Measurements from ENCODE around the gene PUS3.

PUS3 gene

GRCh38 chr11:125846188-125846587 lies 56.8 kb downstream of the PUS3 start:
- no peaks in the 10 kb centered on the region for H3K27me3 ChIP-seq (ENCODE audit: low read length)
- no peak for TF ChIP-seq EZH2phosphoT487 (conservative IDR thresholded peaks at IDR 0.05; ENCODE audit: low read length)
- TF ChIP-seq CTCF (IDR thresholded peaks at IDR 0.05; ENCODE audit: insufficient read depth, low read length, poor library complexity, severe bottlenecking): no peak

More at GRCh38 chr11:125846188-125846587, 56.8 kb downstream of the PUS3 start:
- H3K9me2 ChIP-seq (replicated peaks; ENCODE audit: insufficient read depth, low read length): no peaks in the 10 kb centered on the region
- H3K4me2 ChIP-seq (ENCODE audit: low read depth, low read length, poor library complexity, severe bottlenecking): no peak overlapping the region
- H2AFZ ChIP-seq (ENCODE audit: low read depth, low read length, severe bottlenecking): no peak overlapping the region
- no peak overlapping the region for H3K9ac ChIP-seq (ENCODE audit: low read length)
- H4K20me1 ChIP-seq (ENCODE audit: low read depth, low read length): no peaks in the 10 kb centered on the region
- no peaks in the 10 kb centered on the region for H3K36me3 ChIP-seq (ENCODE audit: low read length)
- H3F3A ChIP-seq (ENCODE audit: insufficient read depth): no peaks in the 10 kb centered on the region
- no peak overlapping the region for H3K27ac ChIP-seq (ENCODE audit: low read depth, low read length)
- no peaks in the 10 kb centered on the region for H3K9me3 ChIP-seq (ENCODE audit: insufficient read depth, low read length)
- no peak overlapping the region for H3K4me3 ChIP-seq (ENCODE audit: insufficient read depth, low read length, poor library complexity, severe bottlenecking)
- no peaks in the 10 kb centered on the region for H3K79me2 ChIP-seq (ENCODE audit: insufficient read depth, low read length)
